Superior temporal gyrus (tissue), 1 donor: ENCODE results near the gene MTAP.
"Not testable (repeated sequence)": the region's sequence is repeated elsewhere in the genome, so short reads cannot be mapped to it uniquely, and the experiment has no call there.

Source experiments
- DNase-seq: peaks from one replicate; pipeline ENCODE4 v3.0.0-alpha.2; 2016; ENCODE audit errors: extremely low spot score

MTAP gene

DNA sequence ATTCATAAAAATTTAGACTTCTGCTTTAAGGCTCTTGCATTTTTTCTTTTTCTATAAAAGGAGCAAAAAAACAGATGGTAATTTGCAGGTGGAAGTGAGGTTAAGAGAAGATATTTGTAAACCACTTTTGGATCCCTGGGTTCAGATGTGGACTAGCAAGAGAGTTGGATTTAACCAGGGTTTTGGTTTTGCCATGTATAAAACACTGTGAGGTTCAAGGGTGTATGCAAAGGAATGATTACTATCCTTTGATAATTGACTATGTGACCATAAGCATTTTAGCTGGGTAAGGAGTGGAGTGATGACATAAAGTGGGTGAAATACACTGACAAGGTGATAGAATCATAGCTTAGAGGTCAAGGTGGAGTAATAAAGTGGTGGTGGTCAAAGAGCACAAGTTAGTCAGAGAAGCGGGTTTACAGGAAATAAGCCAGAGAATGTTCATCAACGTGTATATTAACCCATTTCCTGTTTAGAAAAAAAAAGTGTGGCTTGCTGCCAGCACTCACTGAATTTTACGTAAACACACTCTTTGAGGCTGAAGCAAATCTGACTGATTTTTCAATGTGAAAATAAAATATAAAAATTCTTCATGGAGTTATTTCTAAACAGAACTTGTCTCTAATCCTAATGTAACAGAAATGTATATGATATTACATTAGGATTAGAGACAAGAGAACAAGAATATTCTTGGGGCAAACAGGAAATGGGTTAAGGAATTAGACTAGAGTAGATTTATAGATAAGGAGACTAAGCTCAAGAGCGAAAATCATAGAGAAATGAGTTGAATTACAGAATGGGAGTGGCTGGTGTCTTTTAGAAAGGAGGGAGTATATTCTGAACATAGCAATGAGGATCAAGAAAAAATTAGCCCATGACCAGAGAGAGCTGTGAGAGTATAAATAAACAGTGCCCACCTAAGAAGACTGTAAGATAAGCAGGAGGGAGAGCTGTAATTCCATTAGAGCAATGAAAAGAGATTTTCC, 117.2 kb downstream of the MTAP start:
- no peak for DNase-seq

DNA sequence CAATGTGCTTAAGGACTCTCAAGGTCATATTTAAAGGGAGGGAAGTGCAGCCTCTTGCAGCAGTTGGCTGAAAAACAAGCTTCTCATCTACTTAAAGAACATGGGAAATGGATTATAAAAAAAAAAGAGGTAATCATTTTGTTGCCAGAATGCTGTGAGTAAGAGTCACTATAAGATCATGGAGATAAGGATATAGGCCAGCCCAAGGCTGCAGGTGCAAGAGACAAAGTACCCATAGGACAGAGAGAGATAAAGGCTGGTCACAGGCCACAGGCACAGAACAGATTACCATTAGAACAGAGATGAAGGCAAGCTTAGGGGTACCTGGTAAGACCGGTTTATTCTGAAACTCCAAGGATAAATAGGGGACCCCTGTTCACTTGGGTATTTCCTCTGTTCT, 121.3 kb downstream of the MTAP start:
- no peak for DNase-seq

DNA sequence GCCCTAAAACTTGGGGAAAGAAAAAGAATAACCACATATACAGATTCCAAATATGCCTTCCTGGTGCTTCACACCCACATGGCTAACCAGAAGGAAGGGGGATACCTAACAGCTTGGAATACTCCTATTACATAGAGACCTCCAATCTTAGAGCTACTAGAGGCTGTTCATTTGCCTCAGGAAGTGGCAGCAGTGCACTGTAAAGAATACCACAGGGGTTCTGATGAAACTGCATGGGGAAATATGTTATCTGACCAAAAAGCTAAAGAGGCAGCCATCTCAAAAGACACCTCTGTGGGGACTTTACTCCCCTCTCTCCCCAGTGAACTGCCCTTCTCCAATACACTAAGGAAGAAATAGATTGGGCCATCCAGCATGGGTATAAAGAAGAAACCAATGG, 125.3 kb downstream of the MTAP start:
- no peak for DNase-seq

DNA sequence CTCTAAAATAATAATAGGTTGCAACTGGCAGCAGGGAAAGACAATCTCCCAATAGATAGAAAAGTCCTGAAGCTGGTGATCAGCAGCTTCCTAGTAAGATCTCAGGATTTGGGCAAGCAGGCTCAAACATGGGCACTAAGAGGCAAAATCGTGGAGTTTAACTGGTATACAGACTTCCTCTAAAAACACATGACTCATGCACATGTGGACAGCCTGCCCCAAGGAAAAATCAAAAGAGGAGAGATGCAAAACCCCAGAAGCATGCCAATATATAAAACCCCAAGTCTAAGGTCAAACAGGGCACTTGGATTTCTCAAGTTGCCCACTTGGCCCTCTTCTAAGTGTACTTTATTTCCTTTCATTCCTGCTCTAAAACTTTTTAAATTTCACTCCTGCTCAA, 129.0 kb downstream of the MTAP start:
- DNase-seq, result no peak

DNA sequence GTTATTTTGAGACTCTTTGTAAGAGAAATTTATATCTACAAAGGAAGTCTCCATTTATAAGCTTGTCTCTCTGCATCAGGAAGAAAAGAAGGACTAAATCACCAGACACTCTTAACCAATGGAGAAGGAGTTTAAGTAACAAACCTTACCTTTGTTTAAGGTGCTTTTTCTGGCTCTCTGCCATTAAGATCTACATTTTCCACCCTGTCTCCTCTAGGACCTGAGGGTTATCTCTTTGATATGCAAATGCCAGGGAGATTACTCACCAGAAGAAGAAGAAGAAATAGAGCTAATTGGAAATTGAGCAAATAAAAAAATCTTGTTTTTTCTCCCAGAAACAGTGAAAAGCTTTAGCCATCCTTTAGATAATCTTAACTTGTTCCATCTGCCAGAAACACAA, 130.8 kb downstream of the MTAP start:
- no peak for DNase-seq

DNA sequence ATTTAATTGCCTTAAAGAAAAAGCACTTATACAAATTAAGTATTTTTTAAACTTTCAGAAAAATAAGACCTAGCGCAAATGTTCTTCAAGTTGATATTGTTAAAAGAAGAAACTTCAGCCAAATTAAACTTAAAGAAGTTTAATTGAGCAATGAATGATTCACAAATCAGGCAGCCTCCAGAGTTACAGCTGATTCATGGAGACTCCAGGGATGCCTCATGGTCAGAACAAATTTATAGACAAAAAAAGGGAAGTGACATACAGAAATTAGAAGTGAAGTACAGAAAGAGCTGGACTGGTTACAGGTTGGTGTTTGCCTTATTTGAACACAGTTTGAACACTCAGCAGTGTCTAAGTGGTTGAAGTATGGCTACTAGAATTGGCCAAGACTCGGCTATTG, 131.4 kb downstream of the MTAP start:
- DNase-seq, result no peak

DNA sequence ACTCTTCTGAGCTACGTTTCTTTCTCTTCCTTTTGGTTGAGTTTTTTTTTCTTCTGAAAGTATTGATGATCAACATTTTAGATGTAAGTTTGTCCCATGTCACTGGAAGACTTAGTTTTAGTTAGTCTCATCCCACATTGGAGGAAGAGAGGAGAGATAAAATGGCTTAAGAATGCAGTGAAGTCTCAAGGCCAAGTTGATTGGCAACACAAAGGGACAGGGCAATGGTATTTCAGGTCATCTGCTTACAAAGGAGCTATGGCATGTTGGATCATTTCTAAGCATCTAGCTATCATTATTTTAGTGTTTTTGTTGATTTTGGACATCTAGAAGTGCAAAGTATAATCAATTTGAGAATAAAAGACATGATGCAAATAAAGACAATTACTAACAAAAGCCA, 133.2 kb downstream of the MTAP start:
- DNase-seq, result no peak

DNA sequence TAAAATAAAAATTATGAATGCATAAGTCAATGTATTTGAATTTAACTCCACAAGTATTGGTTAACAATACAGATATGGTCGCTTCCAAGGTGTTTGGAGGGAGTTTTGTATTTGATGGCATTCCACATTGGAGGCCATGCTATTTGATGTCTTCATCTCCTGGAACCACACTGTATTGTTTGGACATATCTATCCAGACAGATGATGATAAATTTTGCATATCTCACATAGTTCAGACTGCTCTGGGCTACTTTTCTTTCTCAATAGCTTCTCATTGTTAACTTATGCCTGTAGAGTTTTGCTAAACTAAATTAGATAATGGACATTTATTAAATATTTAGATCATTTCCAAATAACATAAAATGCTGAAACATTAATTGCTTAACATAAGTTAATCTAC, 133.7 kb downstream of the MTAP start:
- no peak for DNase-seq

DNA sequence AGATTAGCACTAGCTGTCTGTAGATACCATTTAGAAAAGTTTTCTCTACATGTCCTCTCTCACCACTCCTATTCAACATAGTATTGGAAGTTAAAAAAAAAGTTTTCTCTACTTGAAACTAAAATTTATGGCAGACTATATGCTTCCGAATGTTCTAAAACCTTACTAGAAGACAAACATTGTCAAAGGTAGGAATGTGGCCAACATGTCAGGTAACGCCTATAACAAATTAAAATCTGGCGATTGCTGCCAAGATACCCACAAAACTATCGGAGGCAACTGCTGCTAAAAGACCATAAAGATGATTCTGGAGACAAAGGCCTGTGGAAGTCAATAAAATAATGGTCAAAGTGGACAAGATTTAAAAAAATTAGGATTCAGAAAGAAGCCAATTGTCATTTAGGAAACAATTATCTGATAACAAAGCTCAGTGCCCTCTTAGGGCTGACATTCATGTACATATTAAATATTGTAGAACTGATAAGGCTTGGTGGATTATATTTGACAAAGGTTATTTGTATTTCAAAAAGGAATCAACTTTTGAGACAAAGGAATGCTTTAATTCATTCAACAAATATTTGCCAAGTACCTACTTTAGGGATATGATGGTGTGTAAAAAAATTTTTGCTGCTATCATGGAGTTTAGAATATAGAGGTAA, 139.0 kb downstream of the MTAP start:
- no peak for DNase-seq

DNA sequence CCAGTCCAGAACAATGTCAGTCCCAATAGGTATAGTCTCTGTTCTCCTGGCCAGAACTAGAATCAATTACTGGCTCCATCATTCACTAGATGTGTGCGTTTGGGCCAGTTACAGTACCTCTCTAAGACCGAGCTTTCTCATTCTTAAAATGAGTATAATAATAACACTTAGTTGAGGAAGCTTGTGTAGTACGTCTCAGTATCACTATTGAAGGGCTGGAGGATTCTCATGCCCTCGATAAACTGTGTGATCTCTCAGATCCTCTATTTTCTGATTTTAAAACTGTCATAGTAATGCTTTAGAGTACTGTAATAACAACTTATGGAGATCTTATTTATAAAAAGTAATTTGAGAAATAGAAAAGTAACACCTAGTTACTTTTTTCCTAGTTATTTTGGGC, 141.0 kb downstream of the MTAP start:
- DNase-seq, result no peak

DNA sequence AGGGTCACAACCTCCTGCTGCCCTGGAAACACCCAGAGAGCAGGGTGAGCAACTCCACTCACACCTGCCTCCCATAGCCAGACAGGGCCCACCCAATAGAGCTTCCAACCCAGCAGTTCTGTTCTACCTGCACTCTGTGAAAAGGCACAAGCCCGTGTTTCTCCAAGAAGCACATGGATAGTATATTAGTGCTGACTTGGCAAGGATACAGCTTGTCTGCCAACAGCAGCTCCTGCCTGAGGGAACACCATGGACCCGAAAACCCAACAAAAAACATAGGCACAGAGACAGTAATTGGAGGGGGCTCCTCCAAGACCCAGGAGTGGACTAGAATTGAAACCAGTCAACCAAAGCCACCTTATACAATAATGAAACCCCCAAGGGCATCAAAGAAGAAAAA, 143.2 kb downstream of the MTAP start:
- no peak for DNase-seq

DNA sequence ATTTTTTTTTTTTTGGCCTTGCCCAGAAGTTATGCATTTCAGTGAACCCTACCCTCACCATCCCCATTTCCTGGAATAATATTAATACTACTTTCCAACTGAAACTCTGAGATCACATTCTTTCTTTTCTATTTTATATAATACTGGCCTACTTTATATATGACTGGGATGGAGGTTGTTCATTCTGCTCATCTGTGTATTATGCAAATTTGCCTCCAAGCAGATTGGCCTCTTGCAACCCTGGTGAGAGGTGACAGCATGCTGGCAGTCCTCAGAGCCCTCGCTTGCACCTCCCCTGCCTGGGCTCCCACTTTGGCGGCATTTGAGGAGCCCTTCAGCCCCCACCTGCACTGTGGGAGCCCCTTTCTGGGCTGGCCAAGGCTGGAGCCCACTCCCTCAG, 156.4 kb downstream of the MTAP start:
- DNase-seq, result no peak

DNA sequence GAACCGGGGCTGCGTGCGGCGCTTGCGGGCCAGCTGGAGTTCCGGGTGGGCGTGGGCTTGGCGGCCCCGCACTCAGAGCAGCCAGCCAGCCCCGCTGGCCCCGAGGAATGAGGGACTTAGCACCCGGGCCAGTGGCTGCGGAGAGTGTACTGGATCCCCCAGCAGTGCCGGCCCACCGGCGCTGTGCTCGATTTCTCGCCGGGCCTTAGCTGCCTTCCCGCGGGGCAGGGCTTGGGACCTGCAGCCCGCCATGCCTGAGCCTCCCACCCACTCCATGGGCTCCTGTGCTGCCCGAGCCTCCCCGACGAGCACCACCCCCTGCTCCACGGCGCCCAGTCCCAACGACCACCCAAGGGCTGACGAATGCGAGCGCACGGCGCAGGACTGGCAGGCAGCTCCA, 156.8 kb downstream of the MTAP start:
- not testable (repeated sequence) for DNase-seq

DNA sequence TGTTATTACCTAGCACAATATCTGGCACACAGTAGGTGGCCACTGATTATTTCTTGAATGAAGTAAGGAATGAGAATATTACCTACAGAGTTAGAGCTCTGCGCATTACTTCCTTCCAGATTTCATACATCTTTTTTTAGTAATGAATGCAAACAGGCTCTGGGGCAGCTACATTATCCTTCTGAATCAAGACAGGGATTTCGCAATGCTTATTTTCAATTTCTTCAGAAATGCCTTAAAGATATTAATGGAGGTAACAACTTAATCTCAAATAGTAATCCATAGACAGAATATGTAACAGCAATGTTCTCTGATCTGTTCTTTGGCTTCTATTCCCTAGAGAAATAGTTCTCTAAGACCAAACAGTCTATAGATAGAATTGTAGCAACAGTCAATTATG, 159.1 kb downstream of the MTAP start:
- no peak for DNase-seq

DNA sequence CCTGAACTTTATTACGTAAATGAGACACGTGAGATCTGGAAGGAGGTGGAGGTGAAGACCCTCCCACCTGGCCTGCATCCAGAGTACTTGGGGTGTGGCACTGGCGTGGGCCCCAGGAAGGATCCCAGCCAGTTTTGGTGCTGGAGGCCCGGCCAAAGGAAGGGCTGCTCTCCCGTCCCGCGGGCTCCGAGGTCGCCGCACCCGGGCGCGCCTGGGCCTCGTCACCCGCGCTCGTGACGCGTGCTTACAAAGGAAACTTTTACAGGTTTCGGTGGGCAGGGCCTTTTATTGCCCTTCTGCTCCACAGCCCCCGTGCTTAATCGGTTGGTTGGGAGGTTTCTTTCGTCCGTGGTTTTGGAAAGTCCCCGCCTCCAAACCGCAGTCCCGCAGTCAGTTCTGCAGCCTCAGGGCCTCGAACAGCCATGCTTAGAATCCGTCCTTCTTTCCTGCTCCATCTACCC, 162.5 kb downstream of the MTAP start:
- no peak for DNase-seq

DNA sequence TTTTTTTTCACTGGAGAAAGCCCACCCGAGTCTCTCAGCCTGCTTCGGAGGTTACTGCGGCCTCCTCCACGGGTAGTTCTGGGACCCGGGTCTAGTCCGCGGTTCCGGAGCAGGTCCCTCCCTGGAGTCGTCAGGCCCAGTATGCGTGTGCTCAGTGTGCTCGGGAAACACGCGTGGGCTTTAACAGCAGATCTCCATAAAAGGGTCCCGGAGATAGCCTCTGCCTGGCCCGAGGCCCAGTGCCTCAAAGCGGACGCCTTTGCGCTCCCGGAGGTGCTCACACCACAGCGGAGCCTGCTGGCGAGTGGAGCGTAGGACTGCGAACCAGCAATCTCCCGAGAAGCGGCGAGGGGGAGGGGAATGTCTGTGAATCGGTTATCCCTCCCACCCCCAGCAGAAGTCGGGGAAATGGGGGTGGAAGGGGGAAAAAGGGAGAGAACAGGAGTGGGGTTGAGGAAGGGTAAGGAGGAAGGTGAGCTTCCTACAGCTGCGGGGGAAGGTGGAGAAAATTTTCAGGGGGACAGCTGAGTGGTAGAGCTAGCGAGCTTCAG, 163.0 kb downstream of the MTAP start:
- DNase-seq, result no peak

DNA sequence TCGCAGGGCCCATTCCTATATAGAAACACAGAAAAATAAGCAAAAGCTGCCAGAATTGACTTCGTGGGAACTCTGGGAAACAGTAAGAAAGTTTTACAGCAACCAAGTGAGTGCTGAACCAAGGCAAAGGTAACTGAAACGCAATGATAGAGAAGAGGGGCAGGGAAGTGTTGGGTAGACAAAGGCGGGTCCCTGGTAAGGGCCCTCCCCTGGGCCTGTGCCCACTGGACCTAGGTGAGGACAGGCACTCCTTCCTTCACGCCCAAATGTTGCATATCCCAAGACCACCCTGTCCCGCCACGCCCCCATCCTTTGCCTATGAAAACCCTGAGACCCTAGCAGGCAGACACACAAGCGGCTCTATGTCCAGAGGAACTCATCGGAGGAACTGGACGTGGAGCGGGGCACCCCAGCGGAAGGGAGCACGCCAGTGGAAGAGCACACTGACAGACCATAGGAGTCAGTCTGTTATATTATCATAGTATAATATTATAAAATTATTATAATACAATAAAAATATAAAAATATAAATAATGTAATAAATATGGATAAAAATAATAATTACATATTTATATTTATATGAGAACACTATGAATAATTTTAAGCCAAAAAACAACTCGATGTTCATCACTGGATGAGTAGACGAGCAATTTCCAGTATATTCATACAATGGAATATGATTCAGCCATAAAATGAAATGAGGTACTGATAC, 163.9 kb downstream of the MTAP start:
- no peak for DNase-seq

DNA sequence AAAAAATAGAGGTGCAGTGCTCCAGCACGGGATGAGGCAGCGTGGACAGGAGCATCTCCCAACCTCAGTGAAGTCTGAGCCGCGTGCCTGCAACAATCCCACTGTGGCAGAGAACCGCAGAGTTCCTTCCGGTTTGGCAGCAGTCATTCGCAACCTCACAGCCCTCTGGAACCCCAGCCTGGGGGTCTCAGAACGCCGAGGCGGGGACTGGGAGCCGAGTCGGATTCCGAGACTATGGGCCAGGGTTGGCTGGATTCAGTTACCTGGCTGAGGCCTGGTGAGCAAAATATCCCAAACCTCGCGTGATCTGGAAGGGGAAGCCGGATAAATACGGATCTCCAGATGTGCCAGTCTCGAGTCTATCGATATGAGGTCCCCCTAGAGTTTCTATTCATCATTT, 164.7 kb downstream of the MTAP start:
- DNase-seq, result no peak

DNA sequence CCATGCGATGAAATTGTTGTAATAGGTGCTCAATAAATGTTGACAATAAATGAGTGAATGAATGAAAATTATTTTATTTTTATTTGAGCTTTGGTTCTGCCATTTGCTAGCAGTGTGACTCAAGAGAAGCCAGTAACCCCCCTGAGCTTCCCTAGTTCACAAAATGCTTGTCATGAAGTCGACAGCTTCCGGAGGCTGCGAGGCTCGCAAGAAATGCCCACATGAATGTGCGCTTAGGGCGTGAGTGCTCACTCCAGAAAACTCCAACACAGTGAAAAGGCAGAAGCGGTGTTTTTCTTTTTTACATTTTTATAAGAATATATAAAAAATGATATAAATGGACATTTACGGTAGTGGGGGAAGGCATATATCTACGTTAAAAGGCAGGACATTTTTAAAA, 165.3 kb downstream of the MTAP start:
- no peak for DNase-seq

DNA sequence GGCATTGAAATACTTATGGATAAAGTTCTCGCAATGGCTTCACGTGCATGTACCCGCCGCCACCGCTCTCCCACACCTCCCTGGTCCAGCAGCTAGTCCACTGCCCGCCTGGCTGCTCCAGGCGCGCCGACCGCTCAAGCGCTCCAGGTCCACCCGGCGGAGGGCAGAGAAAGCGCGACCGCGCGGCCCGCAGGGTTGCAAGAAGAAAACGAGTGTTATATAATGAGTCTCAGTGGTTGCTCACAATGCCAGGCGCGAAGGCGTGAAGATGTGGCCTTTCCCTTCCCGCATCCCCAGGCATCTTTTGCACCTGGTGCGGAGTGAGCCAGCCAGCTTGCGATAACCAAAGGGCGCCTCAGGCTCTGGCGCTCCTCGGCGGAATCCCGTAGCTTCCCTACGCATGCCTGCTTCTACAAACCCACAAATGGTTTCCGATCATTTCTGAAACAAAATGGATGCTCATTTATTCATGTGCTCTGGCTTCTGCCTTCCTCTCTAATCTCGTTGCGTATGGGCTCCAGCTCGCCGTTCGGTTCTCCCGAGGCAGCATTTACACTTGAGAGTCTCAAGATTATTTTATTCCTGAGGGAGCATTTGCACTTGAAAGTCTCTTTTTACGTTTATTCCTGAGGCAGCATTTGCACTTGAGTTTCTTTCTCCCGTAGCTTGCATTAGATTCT, 166.0 kb downstream of the MTAP start:
- no peak for DNase-seq
